HepG2 (cell line): ENCODE results near the gene ULBP1. TPM values are rescaled to one million over a fixed set of nuclear protein-coding genes. Genes with fewer than 3 reads are reported as not detected.

ENCODE experiments used
- ATAC-seq: fragments of 200-7000 bp; cut with Tn5 transposase; 3 replicates; pipeline ENCODE4 v1.9.1; 2020; ENCODE audit warnings: mild to moderate bottlenecking, moderate library complexity
- BruUV-seq: library from RNA; stranded (reverse); fragments of 400-500 nt; replicated peaks from 2 replicates; lab custom pipeline; 2021; lab: Mats Ljungman, UMichigan
- CTCF ChIA-PET: fragments of 300-600 bp; formaldehyde crosslinking; extraction: SDS; loops from one replicate; lab custom pipeline; 2021; ENCODE audit warnings: low total read pairs, inconsistent platforms, low intra/inter-chr PET ratio; lab: Yijun Ruan, JAX
- POLR2A ChIA-PET: fragments of 350-600 bp; sonication (Branson Sonifier 250); formaldehyde crosslinking; loops from one replicate; lab custom pipeline; 2020; ENCODE audit warnings: antibody characterized with exemption, inconsistent platforms; lab: Yijun Ruan, JAX
- DNase-seq: peaks from one replicate; pipeline ENCODE4 v3.0.0-alpha.2; 2015; ENCODE audit warnings: low spot score
- FAIRE-seq: peaks from 3 replicates; lab custom pipeline; 2011; peaks lifted over from hg19 to GRCh38; lab: Jason Lieb, UNC
- H2AFZ ChIP-seq: one replicate; pipeline ENCODE4 v1.6.1; 2011; ENCODE audit warnings: low read length, inconsistent platforms
- H3K27ac ChIP-seq: fragments of 300-600 bp; 3 replicates; pipeline ENCODE4 v1.8.0; 2011; ENCODE audit warnings: mixed run types, mild to moderate bottlenecking, mixed read lengths, low read length, inconsistent platforms; ENCODE audit not compliant: insufficient read depth; ENCODE audit errors: extremely low read length
- H3K27me3 ChIP-seq, 2 experiments: fragments of 200-600 bp in 1 of 2; 2 replicates in 1 of 2; 3 replicates in 1 of 2; pipeline versions ENCODE4 v1.6.0 to v1.8.0; 2011; ENCODE audit warnings: low read length in 2 of 2, mild to moderate bottlenecking in 2 of 2, moderate library complexity in 2 of 2, inconsistent platforms in 1 of 2; ENCODE audit not compliant: insufficient read depth in 2 of 2, control insufficient read depth in 1 of 2
- H3K36me3 ChIP-seq, 2 experiments: fragments of 200-600 bp in 1 of 2; replicated peaks in 1 of 2; 2 replicates in 1 of 2; 3 replicates in 1 of 2; pipeline versions ENCODE4 v1.5.1 to v1.8.0; 2011; ENCODE audit warnings: low read length in 2 of 2, inconsistent platforms in 1 of 2; ENCODE audit not compliant: insufficient read depth in 2 of 2, control insufficient read depth in 1 of 2
- H3K4me1 ChIP-seq: 2 replicates; pipeline ENCODE4 v1.5.1; 2012; ENCODE audit warnings: low read length, inconsistent platforms; ENCODE audit not compliant: insufficient read depth
- H3K4me2 ChIP-seq: 2 replicates; pipeline ENCODE4 v1.6.0; 2011; ENCODE audit warnings: low read depth, low read length, inconsistent platforms
- H3K4me3 ChIP-seq, 3 experiments: fragments of 200-600 bp in 1 of 3; sonication (generic), shearing (Covaris generic) in 1 of 3; replicated peaks in 1 of 3; 2 replicates each; pipeline ENCODE4 v1.5.1; 2011 to 2016; ENCODE audit warnings: low read length in 3 of 3, inconsistent platforms in 2 of 3, low read depth in 2 of 3, mild to moderate bottlenecking in 2 of 3, control low read depth in 1 of 3, mixed read lengths in 1 of 3; ENCODE audit not compliant: insufficient read depth in 1 of 3
- H3K79me2 ChIP-seq: one replicate; pipeline ENCODE4 v1.6.1; 2011; ENCODE audit warnings: low read length, inconsistent platforms; ENCODE audit not compliant: insufficient read depth
- H3K9ac ChIP-seq: 2 replicates; pipeline ENCODE4 v1.6.0; 2011; ENCODE audit warnings: mild to moderate bottlenecking, low read depth, low read length, inconsistent platforms; ENCODE audit not compliant: insufficient read depth
- H3K9me3 ChIP-seq: 2 replicates; pipeline ENCODE4 v1.5.1; 2012; ENCODE audit warnings: mild to moderate bottlenecking, low read length
- H4K20me1 ChIP-seq: 2 replicates; pipeline ENCODE4 v1.6.0; 2011; ENCODE audit warnings: inconsistent platforms, mild to moderate bottlenecking, low read length, moderate library complexity; ENCODE audit not compliant: insufficient read depth
- BCL3 ChIP-seq: sonication (generic); formaldehyde crosslinking; IDR thresholded peaks from 2 replicates; pipeline ENCODE4 v1.5.1; 2020; ENCODE audit warnings: mild to moderate bottlenecking, missing genetic modification reagents, moderate library complexity
- BRD4 ChIP-seq: sonication (generic); formaldehyde crosslinking; IDR thresholded peaks from 2 replicates; pipeline ENCODE4 v1.4.0; 2020; ENCODE audit warnings: missing genetic modification reagents
- CREB1 ChIP-seq, 2 experiments: fragments of 450-650 bp in 1 of 2; IDR thresholded peaks; 2 replicates each; pipeline ENCODE4 v1.6.1; 2016 to 2017; ENCODE audit warnings: control low read depth in 1 of 2, mild to moderate bottlenecking in 1 of 2, missing compliant biosample characterization in 1 of 2, missing genetic modification characterization in 1 of 2
- IRF9 ChIP-seq: sonication (generic); formaldehyde crosslinking; IDR thresholded peaks from 2 replicates; pipeline ENCODE4 v1.8.0; 2022; ENCODE audit warnings: missing genetic modification reagents, mild to moderate bottlenecking, borderline replicate concordance
- MAFF ChIP-seq: IDR thresholded peaks from 2 replicates; pipeline ENCODE4 v1.6.1; 2011; ENCODE audit warnings: low read depth, low read length, improper control_type of control experiment
- MTERF4 ChIP-seq: sonication (generic); formaldehyde crosslinking; IDR thresholded peaks from 2 replicates; pipeline ENCODE4 v1.8.0; 2023; ENCODE audit warnings: mild to moderate bottlenecking, missing genetic modification reagents
- MYNN ChIP-seq: sonication (generic); formaldehyde crosslinking; IDR thresholded peaks from 2 replicates; pipeline ENCODE4 v1.4.0; 2020; ENCODE audit warnings: mild to moderate bottlenecking, low read depth, missing genetic modification reagents
- TAF1 ChIP-seq: sonication (generic); formaldehyde crosslinking; IDR thresholded peaks from 2 replicates; pipeline ENCODE4 v1.4.0; 2020; ENCODE audit warnings: missing genetic modification reagents
- TRIM24 ChIP-seq: sonication (generic); formaldehyde crosslinking; IDR thresholded peaks from 2 replicates; pipeline ENCODE4 v1.8.0; 2022; ENCODE audit warnings: mild to moderate bottlenecking, missing genetic modification reagents
- ZBED4 ChIP-seq: sonication (generic); formaldehyde crosslinking; IDR thresholded peaks from 2 replicates; pipeline ENCODE4 v1.4.0; 2020; ENCODE audit warnings: missing genetic modification reagents, borderline replicate concordance
- ZNF121 ChIP-seq: sonication (generic); formaldehyde crosslinking; IDR thresholded peaks from 2 replicates; pipeline ENCODE4 v1.5.0; 2020; ENCODE audit warnings: mild to moderate bottlenecking, missing genetic modification reagents
- ZNF230 ChIP-seq: sonication (generic); formaldehyde crosslinking; IDR thresholded peaks from 2 replicates; pipeline ENCODE4 v1.4.0; 2020; ENCODE audit warnings: mild to moderate bottlenecking, missing genetic modification reagents
- ZNF282 ChIP-seq: fragments of 450-650 bp; IDR thresholded peaks from 2 replicates; pipeline ENCODE4 v1.6.1; 2018; ENCODE audit not compliant: partially characterized antibody
- ZNF329 ChIP-seq: sonication (generic); formaldehyde crosslinking; IDR thresholded peaks from 2 replicates; pipeline ENCODE4 v1.9.0; 2021; ENCODE audit warnings: low read depth, mild to moderate bottlenecking, missing genetic modification reagents
- ZNF850 ChIP-seq: sonication (generic); formaldehyde crosslinking; conservative IDR thresholded peaks from 2 replicates; pipeline ENCODE4 v1.9.0; 2021; ENCODE audit warnings: mild to moderate bottlenecking, missing genetic modification reagents
- WGBS: methylation state at CpG from one replicate; pipeline ENCODE4 v1.1.6; 2017; ENCODE audit warnings: low lambda C conversion rate; 5-methylcytosine and 5-hydroxymethylcytosine counted together
- in situ Hi-C: cut with HindIII; loops from 2 replicates; pipeline ENCODE4 v1.10.0; 2017; ENCODE audit warnings: low pct_unique_long_range_greater_than_20kb; ENCODE audit not compliant: extremely low pct_ligation_motif_present
- intact Hi-C: fragments of 100-400 bp; cut with micrococcal nuclease; formaldehyde crosslinking; loops from one replicate; pipeline ENCODE4 v1.10.0; 2022; ENCODE audit not compliant: unreplicated experiment
- polyA plus RNA-seq, 8 experiments: library from polyadenylated mRNA; depleted of rRNA in 3 of 8; stranded (reverse) in 7 of 8; unstranded in 1 of 8; fragments of >200 nt; fragmentation: Illumina TruSeq in 4 of 8; extraction: Trizol in 4 of 8; gene quantifications; 2 replicates each; pipeline versions ENCODE4 v1.2.1 to v1.2.3, GENCODE V29; 2011 to 2016; ENCODE audit warnings: low read depth in 4 of 8, missing spikeins in 1 of 8, mixed read lengths in 1 of 8; ENCODE audit not compliant: insufficient read depth in 1 of 8
- total RNA-seq, 5 experiments: library from RNA; depleted of rRNA; stranded (reverse); fragments of >200 nt; fragmentation: Illumina TruSeq; extraction: Trizol; gene quantifications; 2 replicates each; pipeline ENCODE4 v1.2.3, GENCODE V29; 2016; ENCODE audit warnings: low read depth in 1 of 5
- TF ChIP-seq, protein P1 (sequence below): sonication (generic); formaldehyde crosslinking; IDR thresholded peaks from 2 replicates; pipeline ENCODE4 v1.4.0; 2020; ENCODE audit warnings: missing genetic modification reagents

The ULBP1 gene
- total and polyA plus RNA-seq, 2 of the 13 experiments (the other 11 are each of a cell fraction or from before 2014, with no cell fraction given): 0.04 to 0.09 TPM

- Histone ChIP-seq H3K9me3 (no peaks in the 10 kb centered on the region), H3K36me3 (no peaks in the 10 kb centered on the region), H3K4me2 (no peak overlapping the region), H3K27me3 (peaks cover 13 to 76% of the 10 kb centered on the region in 2 experiments), H3K4me1 (peaks cover 21% of the 10 kb centered on the region), H3K79me2 (no peaks in the 10 kb centered on the region), H3K27ac (no peak overlapping the region), H4K20me1 (no peaks in the 10 kb centered on the region), H2AFZ (no peak overlapping the region), H3K9ac (no peak overlapping the region), H3K4me3 (no peak overlapping the region)
- in situ Hi-C loops (loop anchor here (5.0 kb wide), 2 partner anchors 78 to 198 kb away; no protein-coding TSS in a partner anchor), intact Hi-C loops (no loop called here)
- CTCF ChIA-PET: no interaction called here
- BruUV-seq: no TSS peak
- POLR2A ChIA-PET: no interaction called here
- FAIRE-seq (no peak), ATAC-seq (no peak), DNase-seq (no peak)
- 12% methylated on average over 4 of the region's 4 CpGs for WGBS
- no peak for TF ChIP-seq ZNF282
- TF ChIP-seq MAFF: no peak
- TF ChIP-seq IRF9: no peak
- TF ChIP-seq, protein P1, sequence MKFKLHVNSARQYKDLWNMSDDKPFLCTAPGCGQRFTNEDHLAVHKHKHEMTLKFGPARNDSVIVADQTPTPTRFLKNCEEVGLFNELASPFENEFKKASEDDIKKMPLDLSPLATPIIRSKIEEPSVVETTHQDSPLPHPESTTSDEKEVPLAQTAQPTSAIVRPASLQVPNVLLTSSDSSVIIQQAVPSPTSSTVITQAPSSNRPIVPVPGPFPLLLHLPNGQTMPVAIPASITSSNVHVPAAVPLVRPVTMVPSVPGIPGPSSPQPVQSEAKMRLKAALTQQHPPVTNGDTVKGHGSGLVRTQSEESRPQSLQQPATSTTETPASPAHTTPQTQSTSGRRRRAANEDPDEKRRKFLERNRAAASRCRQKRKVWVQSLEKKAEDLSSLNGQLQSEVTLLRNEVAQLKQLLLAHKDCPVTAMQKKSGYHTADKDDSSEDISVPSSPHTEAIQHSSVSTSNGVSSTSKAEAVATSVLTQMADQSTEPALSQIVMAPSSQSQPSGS (CRISPR knock-in tag): no peak
- TF ChIP-seq BCL3: no peak
- no peak for TF ChIP-seq CREB1 (IDR thresholded peaks at IDR 0.05)
- no peak for TF ChIP-seq CREB1 (CRISPR knock-in tag; IDR thresholded peaks at IDR 0.05)
- TF ChIP-seq TAF1 (CRISPR knock-in tag): no peak
- no peak for TF ChIP-seq ZNF329
- TF ChIP-seq ZNF121 (CRISPR knock-in tag): no peak
- no peak for TF ChIP-seq MYNN (CRISPR knock-in tag)
- TF ChIP-seq ZBED4: no peak
- TF ChIP-seq MTERF4 (CRISPR knock-in tag): no peak
- no peak for TF ChIP-seq BRD4 (CRISPR knock-in tag)
- TF ChIP-seq TRIM24: no peak
- TF ChIP-seq ZNF230: no peak
- TF ChIP-seq ZNF850 (CRISPR knock-in tag): no peak
Observed at GRCh38 chr6:149919834-149920225, 43.9 kb upstream of the ULBP1 start.
